Nephron progenitor cell (in vitro differentiated cells): ENCODE data around the gene MAD2L2.

Experiments used
- DNase-seq: peaks from one replicate; pipeline ENCODE4 v3.0.0; 2021
- H3K27ac Mint-ChIP-seq: 2 replicates; pipeline ENCODE4 v1.8.0; 2021; ENCODE audit warnings: mild to moderate bottlenecking, moderate library complexity, mixed read lengths
- H3K27me3 Mint-ChIP-seq: 2 replicates; pipeline ENCODE4 v1.8.0; 2021; ENCODE audit warnings: mild to moderate bottlenecking, low read depth, mixed read lengths; ENCODE audit not compliant: poor library complexity
- H3K36me3 Mint-ChIP-seq: 2 replicates; pipeline ENCODE4 v1.8.0; 2021; ENCODE audit warnings: low read depth, mixed read lengths
- H3K4me1 Mint-ChIP-seq: 2 replicates; pipeline ENCODE4 v1.8.0; 2021; ENCODE audit warnings: mixed read lengths
- H3K4me3 Mint-ChIP-seq: 2 replicates; pipeline ENCODE4 v1.8.0; 2021; ENCODE audit warnings: mild to moderate bottlenecking, moderate library complexity, mixed read lengths
- H3K9me3 Mint-ChIP-seq: 2 replicates; pipeline ENCODE4 v1.8.0; 2021; ENCODE audit warnings: mild to moderate bottlenecking, moderate library complexity, mixed read lengths
- CTCF ChIP-seq: fragments of 200-600 bp; sonication (generic); IDR thresholded peaks from 2 replicates; pipeline ENCODE4 v1.5.0; 2021; ENCODE audit warnings: antibody characterized with exemption

The MAD2L2 gene

DNA sequence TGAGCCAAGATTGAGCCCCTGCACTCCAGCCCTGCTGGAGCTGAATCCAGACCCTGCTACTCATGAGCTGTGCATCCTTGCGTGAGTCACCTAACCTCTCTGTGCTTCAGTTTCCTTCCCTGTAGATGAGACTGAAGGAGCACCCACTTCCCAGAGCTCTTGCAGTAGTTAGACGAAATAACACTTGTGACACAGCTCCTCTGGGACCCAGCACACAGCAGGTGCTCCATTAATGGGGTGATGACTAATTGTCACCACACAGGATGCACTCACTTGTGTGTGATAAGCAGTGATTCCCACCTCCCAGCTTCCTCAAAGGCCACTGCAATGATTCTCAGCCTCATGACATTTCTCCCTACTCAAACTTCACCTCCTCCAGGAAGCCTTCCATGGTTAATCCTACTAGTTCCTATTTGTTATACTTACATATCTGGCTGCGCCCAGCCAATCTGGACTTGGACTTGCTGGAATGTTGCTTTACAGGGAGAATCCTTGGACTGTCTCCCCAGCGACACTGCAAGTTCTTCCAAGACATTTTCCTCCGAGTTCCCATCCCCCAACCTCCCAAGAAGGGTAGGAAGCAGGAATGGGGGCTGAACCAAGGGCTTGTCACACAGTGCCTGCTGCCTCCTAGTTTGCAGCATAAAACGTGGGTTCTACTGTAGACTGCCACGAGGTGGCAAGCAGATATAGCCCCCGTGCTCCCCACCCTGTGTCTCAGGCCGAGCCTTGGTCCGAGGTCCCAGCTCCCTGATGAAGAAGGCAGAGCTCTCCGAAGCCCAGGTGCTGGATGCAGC, 27.8 kb upstream of the MAD2L2 start:
- no peaks in the 10 kb centered on the region for H3K9me3 Mint-ChIP-seq
- H3K4me3 Mint-ChIP-seq = no peak overlapping the region
- no peak overlapping the region for H3K27ac Mint-ChIP-seq
- peaks cover 3% of the 10 kb centered on the region for H3K36me3 Mint-ChIP-seq
- H3K27me3 Mint-ChIP-seq = peaks cover 3% of the 10 kb centered on the region
- no peak for TF ChIP-seq CTCF
- DNase-seq = no peak
- peaks cover 50% of the 10 kb centered on the region for H3K4me1 Mint-ChIP-seq

DNA sequence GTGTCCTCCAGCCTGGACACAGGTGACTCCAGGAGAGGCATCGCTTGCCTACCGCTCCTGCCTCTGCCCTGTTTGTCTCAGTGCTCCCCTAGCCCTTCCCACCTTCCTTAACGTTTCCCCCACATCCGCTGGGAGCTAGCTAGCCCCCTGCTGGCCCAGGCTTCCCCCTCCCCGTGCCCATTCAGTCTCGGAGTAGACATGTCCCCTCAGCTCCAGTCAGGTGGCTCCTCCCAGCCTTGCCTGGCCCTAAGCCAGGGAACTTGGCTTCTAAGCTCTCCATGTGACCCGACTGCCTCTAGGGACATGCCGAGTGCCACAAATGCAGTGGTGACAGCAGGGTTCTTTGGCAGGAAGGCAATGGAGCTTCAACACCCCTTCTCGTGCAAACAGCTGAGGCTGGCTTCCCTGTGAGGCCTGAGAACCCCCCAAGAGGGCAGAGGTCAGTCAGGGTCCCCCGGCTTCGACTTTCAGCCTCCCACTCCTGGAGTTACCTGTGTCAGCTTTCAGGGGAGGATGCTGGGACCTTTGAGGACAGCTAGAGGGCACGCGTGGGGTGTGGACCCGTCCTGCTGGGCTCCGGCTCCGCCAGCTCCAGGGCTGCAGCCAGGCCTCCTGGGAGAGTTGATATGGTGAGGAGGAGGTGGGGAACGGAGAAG, 26.8 kb upstream of the MAD2L2 start:
- Mint-ChIP-seq H3K27ac (no peak overlapping the region), H3K4me3 (peak overlapping the region; percentile 36), H3K4me1 (peaks cover 57% of the 10 kb centered on the region), H3K9me3 (no peaks in the 10 kb centered on the region), H3K36me3 (peaks cover 3% of the 10 kb centered on the region), H3K27me3 (peaks cover 6% of the 10 kb centered on the region)
- DNase-seq = no peak
- no peak for TF ChIP-seq CTCF

DNA sequence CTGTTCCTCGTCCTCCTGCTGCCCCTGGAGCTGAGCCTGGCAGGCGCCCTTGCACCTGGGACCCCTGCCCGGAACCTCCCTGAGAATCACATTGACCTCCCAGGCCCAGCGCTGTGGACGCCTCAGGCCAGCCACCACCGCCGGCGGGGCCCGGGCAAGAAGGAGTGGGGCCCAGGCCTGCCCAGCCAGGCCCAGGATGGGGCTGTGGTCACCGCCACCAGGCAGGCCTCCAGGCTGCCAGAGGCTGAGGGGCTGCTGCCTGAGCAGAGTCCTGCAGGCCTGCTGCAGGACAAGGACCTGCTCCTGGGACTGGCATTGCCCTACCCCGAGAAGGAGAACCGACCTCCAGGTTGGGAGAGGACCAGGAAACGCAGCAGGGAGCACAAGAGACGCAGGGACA, 25.3 kb upstream of the MAD2L2 start:
- no peak overlapping the region for H3K4me3 Mint-ChIP-seq
- peaks cover 3% of the 10 kb centered on the region for H3K36me3 Mint-ChIP-seq
- H3K9me3 Mint-ChIP-seq = no peaks in the 10 kb centered on the region
- no peak for TF ChIP-seq CTCF
- H3K4me1 Mint-ChIP-seq = peaks cover 60% of the 10 kb centered on the region
- H3K27ac Mint-ChIP-seq = no peak overlapping the region
- H3K27me3 Mint-ChIP-seq = peaks cover 6% of the 10 kb centered on the region
- no peak for DNase-seq

DNA sequence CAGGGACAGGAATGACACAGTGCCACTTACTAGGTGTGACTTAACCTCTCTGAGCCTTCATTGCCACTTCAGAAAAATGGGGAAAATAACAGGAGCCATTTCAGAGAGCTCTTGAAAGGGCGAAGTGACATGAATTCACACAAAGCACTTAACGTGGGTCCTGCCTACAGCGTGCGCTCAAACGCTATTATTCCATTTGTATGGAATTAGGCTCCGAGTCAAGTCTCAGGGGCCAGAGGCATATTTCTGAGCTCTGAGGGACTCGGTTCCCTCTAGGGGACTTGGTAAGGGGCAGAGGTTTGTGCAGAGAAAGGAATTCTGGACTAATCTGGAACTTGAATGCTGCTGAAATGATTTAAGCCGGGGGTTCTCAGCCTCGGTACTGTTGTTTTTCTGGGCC, 24.6 kb upstream of the MAD2L2 start:
- no peak for DNase-seq
- no peaks in the 10 kb centered on the region for H3K9me3 Mint-ChIP-seq
- H3K36me3 Mint-ChIP-seq = peaks cover 3% of the 10 kb centered on the region
- peak overlapping the region; percentile 30 for H3K4me3 Mint-ChIP-seq
- peaks cover 67% of the 10 kb centered on the region for H3K4me1 Mint-ChIP-seq
- no peak overlapping the region for H3K27ac Mint-ChIP-seq
- H3K27me3 Mint-ChIP-seq = peaks cover 6% of the 10 kb centered on the region
- TF ChIP-seq CTCF = no peak

DNA sequence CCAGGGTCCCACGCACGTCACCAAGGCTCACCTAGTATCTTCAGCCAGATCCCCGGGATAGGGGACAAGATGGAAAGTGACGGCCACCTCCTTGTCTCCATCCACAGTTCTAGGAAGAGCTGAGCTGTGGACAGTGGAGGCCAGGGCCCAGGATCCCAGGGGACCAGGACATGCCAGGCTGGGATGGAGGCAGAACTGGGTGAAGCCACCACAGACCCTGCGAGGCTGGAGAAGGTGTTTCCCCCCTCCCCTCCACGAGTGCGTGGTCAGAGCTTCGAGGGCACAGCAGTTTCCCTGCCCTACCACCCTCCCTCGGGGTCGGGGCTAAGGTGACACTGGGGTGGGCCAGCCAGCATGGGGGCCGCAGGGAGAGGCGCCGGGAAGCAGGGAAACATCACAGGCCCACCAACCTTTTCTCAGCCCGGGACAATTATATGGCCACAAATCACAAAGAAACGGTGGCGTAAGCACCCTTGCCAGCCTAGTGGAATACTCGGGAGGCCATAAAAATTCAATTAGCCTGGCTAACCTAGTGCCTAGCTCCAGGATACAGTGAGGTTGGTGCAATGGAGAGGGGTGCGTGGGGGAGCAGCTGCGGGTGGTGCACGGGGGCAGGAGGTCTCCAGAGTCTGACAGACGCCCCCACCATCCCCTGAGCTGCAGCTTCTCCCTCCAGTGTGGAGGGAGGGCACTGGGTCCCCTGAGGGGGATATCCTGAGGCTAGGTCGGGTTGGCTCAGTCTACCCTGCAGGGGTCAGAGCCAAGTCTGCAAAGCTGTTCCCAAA, 23.9 kb upstream of the MAD2L2 start:
- no peak for DNase-seq
- Mint-ChIP-seq H3K36me3 (peaks cover 3% of the 10 kb centered on the region), H3K4me1 (peaks cover 69% of the 10 kb centered on the region), H3K4me3 (peak overlapping the region; percentile 30), H3K9me3 (no peaks in the 10 kb centered on the region), H3K27ac (no peak overlapping the region), H3K27me3 (peaks cover 9% of the 10 kb centered on the region)
- no peak for TF ChIP-seq CTCF
